GM15510 (cell line): ENCODE data around the gene SRRM2.

ENCODE experiments used
- POLR2A ChIP-seq: IDR thresholded peaks from 3 replicates; pipeline ENCODE4 v1.6.1; 2011; ENCODE audit warnings: borderline replicate concordance; ENCODE audit not compliant: insufficient read length; ENCODE audit errors: extremely low read depth

Gene SRRM2

GRCh38 chr16:2762711-2763110, 10.3 kb downstream of the SRRM2 start:
- TF ChIP-seq POLR2A: no peak

DNA sequence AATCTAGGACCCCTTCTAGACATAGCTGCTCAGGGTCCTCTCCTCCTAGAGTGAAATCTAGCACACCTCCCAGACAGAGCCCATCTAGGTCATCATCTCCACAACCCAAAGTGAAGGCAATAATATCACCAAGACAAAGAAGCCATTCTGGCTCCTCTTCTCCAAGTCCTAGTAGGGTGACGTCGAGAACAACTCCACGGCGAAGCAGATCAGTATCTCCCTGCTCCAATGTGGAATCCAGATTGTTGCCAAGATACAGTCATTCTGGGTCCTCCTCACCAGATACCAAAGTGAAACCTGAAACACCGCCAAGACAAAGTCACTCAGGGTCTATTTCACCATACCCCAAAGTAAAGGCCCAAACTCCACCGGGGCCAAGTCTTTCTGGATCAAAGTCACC, 10.7 kb downstream of the SRRM2 start:
- no peak for TF ChIP-seq POLR2A

DNA sequence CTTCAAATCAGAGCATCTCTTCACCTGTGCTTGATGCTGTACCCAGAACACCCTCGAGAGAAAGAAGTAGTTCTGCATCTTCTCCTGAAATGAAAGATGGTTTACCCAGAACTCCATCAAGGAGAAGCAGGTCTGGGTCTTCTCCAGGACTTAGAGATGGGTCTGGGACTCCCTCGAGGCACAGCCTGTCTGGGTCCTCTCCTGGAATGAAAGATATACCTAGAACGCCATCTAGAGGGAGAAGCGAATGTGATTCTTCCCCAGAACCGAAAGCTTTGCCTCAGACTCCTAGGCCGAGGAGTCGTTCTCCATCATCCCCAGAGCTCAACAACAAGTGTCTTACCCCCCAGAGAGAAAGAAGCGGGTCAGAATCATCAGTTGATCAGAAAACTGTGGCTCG, 12.3 kb downstream of the SRRM2 start:
- no peak for TF ChIP-seq POLR2A

- TF ChIP-seq POLR2A: no peak
Measured at GRCh38 chr16:2765462-2766404, 13.3 kb downstream of the SRRM2 start.

DNA sequence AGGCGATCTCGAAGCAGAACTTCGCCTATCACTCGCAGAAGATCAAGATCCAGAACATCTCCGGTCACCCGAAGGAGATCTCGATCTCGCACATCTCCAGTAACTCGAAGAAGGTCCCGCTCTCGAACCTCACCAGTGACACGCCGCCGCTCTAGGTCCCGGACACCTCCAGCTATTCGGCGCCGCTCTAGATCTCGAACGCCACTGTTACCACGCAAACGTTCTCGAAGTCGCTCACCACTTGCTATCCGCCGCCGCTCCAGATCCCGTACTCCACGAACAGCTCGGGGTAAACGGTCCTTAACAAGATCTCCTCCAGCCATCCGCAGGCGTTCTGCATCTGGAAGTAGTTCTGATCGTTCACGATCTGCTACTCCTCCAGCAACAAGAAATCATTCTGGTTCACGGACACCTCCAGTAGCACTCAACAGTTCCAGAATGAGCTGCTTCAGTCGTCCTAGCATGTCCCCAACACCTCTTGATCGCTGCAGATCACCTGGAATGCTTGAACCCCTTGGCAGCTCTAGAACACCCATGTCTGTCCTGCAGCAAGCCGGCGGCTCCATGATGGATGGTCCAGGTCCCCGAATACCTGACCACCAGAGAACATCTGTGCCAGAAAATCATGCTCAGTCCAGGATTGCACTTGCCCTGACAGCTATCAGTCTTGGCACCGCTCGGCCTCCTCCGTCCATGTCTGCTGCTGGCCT, 14.1 kb downstream of the SRRM2 start:
- TF ChIP-seq POLR2A: no peak

DNA sequence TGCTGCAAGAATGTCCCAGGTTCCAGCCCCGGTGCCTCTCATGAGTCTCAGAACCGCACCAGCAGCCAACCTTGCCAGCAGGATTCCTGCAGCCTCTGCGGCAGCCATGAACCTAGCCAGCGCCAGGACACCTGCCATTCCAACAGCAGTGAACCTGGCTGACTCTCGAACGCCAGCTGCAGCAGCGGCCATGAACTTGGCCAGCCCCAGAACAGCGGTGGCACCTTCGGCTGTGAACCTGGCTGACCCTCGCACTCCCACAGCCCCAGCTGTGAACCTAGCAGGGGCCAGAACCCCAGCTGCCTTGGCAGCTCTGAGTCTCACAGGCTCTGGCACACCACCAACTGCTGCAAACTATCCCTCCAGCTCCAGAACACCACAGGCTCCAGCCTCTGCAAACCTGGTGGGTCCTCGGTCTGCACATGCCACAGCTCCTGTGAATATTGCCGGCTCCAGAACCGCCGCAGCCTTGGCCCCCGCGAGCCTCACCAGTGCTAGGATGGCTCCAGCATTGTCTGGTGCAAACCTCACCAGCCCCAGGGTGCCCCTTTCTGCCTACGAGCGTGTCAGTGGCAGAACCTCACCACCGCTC, 14.8 kb downstream of the SRRM2 start:
- TF ChIP-seq POLR2A: no peak

GRCh38 chr16:2767891-2768290, 15.5 kb downstream of the SRRM2 start:
- TF ChIP-seq POLR2A: no peak

DNA sequence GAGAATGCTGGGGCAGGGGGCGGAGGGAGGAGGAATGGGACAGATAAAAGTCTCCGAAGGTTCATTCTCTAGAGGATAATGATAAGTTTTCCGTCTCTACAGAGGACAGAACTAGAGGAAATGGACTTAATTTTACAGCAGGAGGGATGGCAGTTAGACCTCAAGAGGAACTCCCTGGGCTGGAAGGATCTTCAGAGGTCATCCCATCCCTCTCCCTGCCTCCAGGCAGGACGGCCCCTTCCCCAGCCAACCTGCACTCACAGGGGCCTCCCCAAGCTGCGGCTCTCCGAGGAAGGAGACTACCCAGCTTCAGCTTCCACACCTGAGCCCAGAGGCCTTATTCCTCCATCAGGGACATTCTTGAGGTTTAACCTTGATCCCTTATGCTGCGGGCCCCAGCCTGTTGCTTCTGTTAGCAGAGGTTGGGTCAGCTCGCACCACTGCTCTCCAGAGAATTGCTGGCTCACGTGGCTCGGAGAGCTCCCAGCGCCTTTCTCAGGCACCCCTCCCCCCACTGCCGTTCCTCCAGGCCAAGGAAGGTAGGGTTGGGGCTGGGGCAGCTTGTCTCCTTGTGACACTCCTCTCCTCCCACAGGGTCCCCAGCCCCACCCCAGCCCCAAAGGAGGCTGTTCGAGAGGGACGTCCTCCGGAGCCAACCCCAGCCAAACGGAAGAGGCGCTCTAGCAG, 16.1 kb downstream of the SRRM2 start:
- no peak for TF ChIP-seq POLR2A

DNA sequence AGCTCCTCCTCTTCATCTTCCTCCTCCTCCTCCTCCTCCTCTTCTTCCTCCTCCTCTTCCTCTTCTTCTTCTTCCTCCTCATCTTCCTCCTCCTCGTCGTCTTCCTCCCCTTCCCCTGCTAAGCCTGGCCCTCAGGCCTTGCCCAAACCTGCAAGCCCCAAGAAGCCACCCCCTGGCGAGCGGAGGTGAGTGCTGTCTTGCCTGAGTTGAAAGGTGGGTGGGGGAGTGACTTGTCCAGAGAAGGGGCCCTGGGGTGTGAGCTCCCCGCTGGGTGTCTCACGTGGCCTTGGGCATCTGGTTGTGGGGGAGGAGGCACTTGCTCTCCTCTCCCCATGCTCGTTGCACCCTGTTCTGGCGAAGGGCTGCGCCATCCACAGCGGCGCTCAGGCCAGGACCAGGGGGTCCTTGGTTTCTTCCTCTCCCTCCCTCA, 16.7 kb downstream of the SRRM2 start:
- no peak for TF ChIP-seq POLR2A

DNA sequence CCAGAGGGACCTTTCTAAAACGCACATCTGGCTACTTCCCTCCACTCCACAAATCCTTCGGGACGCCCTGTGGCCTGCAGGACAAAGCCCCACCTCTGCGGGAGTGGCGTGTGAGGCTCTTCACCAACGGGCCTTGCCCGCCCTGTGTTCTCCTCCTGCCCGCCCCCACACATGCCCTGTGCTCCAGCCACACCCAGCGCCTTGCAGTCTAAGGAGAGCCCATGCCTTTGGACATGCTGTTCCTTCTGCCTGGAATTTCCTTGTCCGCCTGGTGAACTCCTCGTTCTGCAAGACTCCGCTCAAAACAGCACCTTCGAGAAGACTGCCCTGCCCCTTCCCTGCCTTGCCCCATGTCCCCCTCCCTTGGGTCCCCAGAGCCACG, 17.2 kb downstream of the SRRM2 start:
- no peak for TF ChIP-seq POLR2A

- TF ChIP-seq POLR2A: no peak
Measured at GRCh38 chr16:2770057-2770951, 17.9 kb downstream of the SRRM2 start.

- TF ChIP-seq POLR2A: peak; percentile 28
Measured at GRCh38 chr16:2771496-2772402, 19.3 kb downstream of the SRRM2 start.
